Smooth muscle cell (in vitro differentiated cells): ENCODE measurements around the gene BCKDHB. TPM values are rescaled to one million over a fixed set of nuclear protein-coding genes. Genes with fewer than 3 reads are reported as not detected.

Experiments used
- DNase-seq: peaks from one replicate; lab custom pipeline; 2025; ENCODE audit not compliant: unreplicated experiment; lab: John Stamatoyannopoulos, UW
- H2AFZ ChIP-seq: fragments of 200-600 bp; sonication (generic); 2 replicates; pipeline ENCODE4 v1.6.0; 2016; ENCODE audit warnings: antibody characterized with exemption, low read depth, mild to moderate bottlenecking
- H3F3A ChIP-seq: fragments of 200-600 bp; sonication (generic); 2 replicates; pipeline ENCODE4 v1.6.0; 2017; ENCODE audit warnings: antibody characterized with exemption, low read depth
- H3K27ac ChIP-seq: fragments of 200-600 bp; sonication (generic); 2 replicates; pipeline ENCODE4 v1.5.1; 2016; ENCODE audit warnings: low read depth, mild to moderate bottlenecking
- H3K27me3 ChIP-seq: fragments of 200-600 bp; sonication (generic); 2 replicates; pipeline ENCODE4 v1.6.1; 2016; ENCODE audit warnings: low read depth, mild to moderate bottlenecking
- H3K36me3 ChIP-seq: fragments of 200-600 bp; sonication (generic); 2 replicates; pipeline ENCODE4 v1.5.1; 2016; ENCODE audit warnings: low read depth
- H3K4me1 ChIP-seq: fragments of 200-600 bp; sonication (generic); 2 replicates; pipeline ENCODE4 v1.5.1; 2016; ENCODE audit warnings: low read depth
- H3K4me2 ChIP-seq: fragments of 200-600 bp; sonication (generic); 2 replicates; pipeline ENCODE4 v1.6.0; 2016; ENCODE audit warnings: mild to moderate bottlenecking
- H3K4me3 ChIP-seq: fragments of 200-600 bp; sonication (generic); 2 replicates; pipeline ENCODE4 v1.5.1; 2016; ENCODE audit warnings: mild to moderate bottlenecking
- H3K79me2 ChIP-seq: fragments of 200-600 bp; sonication (generic); 2 replicates; pipeline ENCODE4 v1.6.0; 2016; ENCODE audit warnings: low read depth, mild to moderate bottlenecking
- H3K9ac ChIP-seq: fragments of 200-600 bp; sonication (generic); 2 replicates; pipeline ENCODE4 v1.6.0; 2016; ENCODE audit warnings: low read depth
- H3K9me3 ChIP-seq: fragments of 200-600 bp; sonication (generic); replicated peaks from 2 replicates; pipeline ENCODE4 v1.5.1; 2016; ENCODE audit warnings: low read depth
- H4K20me1 ChIP-seq: fragments of 200-600 bp; sonication (generic); 2 replicates; pipeline ENCODE4 v1.6.0; 2016; ENCODE audit warnings: low read depth
- CTCF ChIP-seq: fragments of 200-600 bp; sonication (generic); IDR thresholded peaks from 2 replicates; pipeline ENCODE4 v1.5.1; 2017; ENCODE audit warnings: borderline replicate concordance, mild to moderate bottlenecking, antibody characterized with exemption; ENCODE audit not compliant: insufficient read depth, poor library complexity, severe bottlenecking
- WGBS: methylation state at CpG from one replicate; pipeline ENCODE4 v1.1.7; 2016; ENCODE audit warnings: low lambda C conversion rate; 5-methylcytosine and 5-hydroxymethylcytosine counted together
- polyA plus RNA-seq: library from polyadenylated mRNA; unstranded; fragments of >200 nt; fragmentation: Nextera tagmentation; extraction: Ambion mirVana; gene quantifications from 2 replicates; pipeline ENCODE4 v1.2.1, GENCODE V29; 2016
- total RNA-seq: library from RNA; depleted of rRNA; stranded (reverse); fragments of >200 nt; gene quantifications from 2 replicates; pipeline ENCODE4 v1.2.3, GENCODE V29; 2014

BCKDHB gene
- total and polyA plus RNA-seq, 2 experiments from 2014 or later = 10.2 to 19.7 TPM

DNA sequence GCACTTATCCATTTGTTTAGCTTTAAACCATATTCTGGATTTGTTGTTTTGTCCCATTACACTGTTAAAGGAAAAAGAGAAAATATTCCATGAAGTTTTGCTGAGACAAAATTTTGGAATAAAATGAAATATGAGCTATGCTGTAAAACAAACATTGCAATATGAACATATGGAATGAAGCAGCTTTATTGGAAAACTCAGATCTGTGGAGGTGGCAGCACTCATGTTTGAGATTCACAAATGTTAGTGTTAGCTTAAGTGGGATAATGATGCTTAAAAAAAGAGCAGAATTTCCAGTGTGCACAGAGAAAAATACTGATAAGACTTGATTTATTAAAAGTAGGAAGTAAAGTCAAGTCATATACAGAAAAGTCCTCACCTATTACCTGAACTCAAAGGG lies 196.2 kb downstream of the BCKDHB start:
- Histone ChIP-seq H4K20me1 (no peaks in the 10 kb centered on the region), H3K9ac (no peak overlapping the region), H3K27ac (no peak overlapping the region), H3K27me3 (no peaks in the 10 kb centered on the region), H3F3A (no peaks in the 10 kb centered on the region), H3K4me3 (no peak overlapping the region), H3K4me1 (no peaks in the 10 kb centered on the region), H3K9me3 (no peaks in the 10 kb centered on the region), H3K4me2 (no peak overlapping the region), H2AFZ (no peak overlapping the region), H3K79me2 (no peaks in the 10 kb centered on the region), H3K36me3 (no peaks in the 10 kb centered on the region)
- TF ChIP-seq CTCF = no peak
- DNase-seq = no peak

- Histone ChIP-seq H3K79me2 (no peaks in the 10 kb centered on the region), H3K9me3 (no peaks in the 10 kb centered on the region), H3K4me1 (no peaks in the 10 kb centered on the region), H3K36me3 (no peaks in the 10 kb centered on the region), H4K20me1 (no peaks in the 10 kb centered on the region), H2AFZ (no peak overlapping the region), H3K27ac (no peak overlapping the region), H3F3A (no peaks in the 10 kb centered on the region), H3K4me3 (no peak overlapping the region), H3K4me2 (no peak overlapping the region), H3K27me3 (no peaks in the 10 kb centered on the region), H3K9ac (no peak overlapping the region)
- TF ChIP-seq CTCF = no peak
- 94% methylated on average over 1 of the region's 1 CpG for WGBS
- DNase-seq = no peak
Observed at GRCh38 chr6:80304014-80304413, 197.5 kb downstream of the BCKDHB start.

DNA sequence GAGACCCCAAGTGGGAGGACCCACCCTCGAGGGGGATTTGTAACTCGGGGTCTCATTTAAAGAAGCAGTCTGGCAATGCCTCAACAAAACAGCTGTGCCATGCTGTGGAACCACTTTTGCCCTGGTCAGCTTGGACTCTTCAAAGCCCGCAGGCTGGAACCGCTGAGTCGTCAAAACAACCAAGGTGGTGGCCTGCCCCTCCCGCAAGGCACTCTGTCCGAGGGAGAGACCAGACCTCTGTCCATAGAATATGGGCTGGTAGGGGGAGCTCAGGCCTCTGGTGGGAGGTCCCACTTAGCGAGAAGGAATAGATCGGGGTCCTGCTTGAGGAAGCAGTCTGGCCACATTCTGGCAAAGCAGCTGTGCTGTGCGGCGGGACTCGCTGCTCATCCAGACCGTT lies 208.1 kb downstream of the BCKDHB start:
- DNase-seq = no peak
- H3K27me3 ChIP-seq = no peaks in the 10 kb centered on the region
- H3K4me3 ChIP-seq = no peak overlapping the region
- TF ChIP-seq CTCF = no peak
- no peaks in the 10 kb centered on the region for H4K20me1 ChIP-seq
- H3F3A ChIP-seq = no peaks in the 10 kb centered on the region
- H3K4me2 ChIP-seq = no peak overlapping the region
- H3K4me1 ChIP-seq = peaks cover 11% of the 10 kb centered on the region
- no peaks in the 10 kb centered on the region for H3K36me3 ChIP-seq
- no peaks in the 10 kb centered on the region for H3K79me2 ChIP-seq
- H2AFZ ChIP-seq = no peak overlapping the region
- H3K9ac ChIP-seq = no peak overlapping the region
- 95% methylated on average over 13 of the region's 13 CpGs for WGBS
- no peak overlapping the region for H3K27ac ChIP-seq
- no peaks in the 10 kb centered on the region for H3K9me3 ChIP-seq

DNA sequence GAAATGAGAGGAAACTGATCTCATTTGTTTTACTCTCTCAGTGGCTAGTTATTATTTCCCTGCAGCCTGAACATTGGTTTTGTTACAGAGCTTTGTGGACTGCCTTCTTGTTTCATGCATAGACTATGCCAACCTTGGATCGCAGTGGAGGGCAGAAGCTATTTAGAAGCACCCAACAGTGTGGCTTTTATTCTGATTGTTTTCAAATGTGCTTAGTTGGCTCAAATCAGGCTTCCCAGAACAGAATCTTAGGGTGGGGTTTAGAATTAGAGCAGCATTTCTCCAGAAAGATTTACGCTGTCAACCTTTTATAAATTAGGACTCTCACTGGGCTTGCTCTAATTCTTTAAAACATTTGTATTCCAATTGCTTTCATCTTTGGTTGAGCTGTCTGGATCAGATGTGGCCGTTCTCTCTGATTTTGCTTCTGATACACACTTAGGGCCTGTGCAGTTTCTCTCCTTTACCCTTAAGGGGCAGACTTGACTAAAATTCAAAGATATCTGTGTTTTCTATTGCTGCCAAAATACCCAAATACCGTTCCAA lies 210.3 kb downstream of the BCKDHB start:
- Histone ChIP-seq H3K9me3 (no peaks in the 10 kb centered on the region), H3K4me1 (peaks cover 11% of the 10 kb centered on the region), H3K4me3 (no peak overlapping the region), H3K79me2 (no peaks in the 10 kb centered on the region), H3K4me2 (no peak overlapping the region), H3F3A (no peaks in the 10 kb centered on the region), H3K9ac (no peak overlapping the region), H2AFZ (no peak overlapping the region), H3K36me3 (no peaks in the 10 kb centered on the region), H3K27me3 (no peaks in the 10 kb centered on the region), H3K27ac (no peak overlapping the region), H4K20me1 (no peaks in the 10 kb centered on the region)
- no peak for TF ChIP-seq CTCF
- DNase-seq = no peak
- 87% methylated on average over 4 of the region's 4 CpGs for WGBS
